C1 segment of cervical spinal cord (tissue), 14 donors: ENCODE results near the gene DYRK3.
A peak's percentile ranks its signal among the peaks of the same experiment; 100 is the strongest.
"Not testable (repeated sequence)": the region's sequence is repeated elsewhere in the genome, so short reads cannot be mapped to it uniquely, and the experiment has no call there.

Experiments
- DNase-seq, 14 donors: peaks; one replicate each; lab custom pipeline; 2025; lab: John Stamatoyannopoulos, UW

Gene DYRK3

GRCh38 chr1:206635080-206635977, at the start of gene DYRK3:
Gene DYRK3 (plus strand): TSS chr1:206635536. CDS start chr1:206635704, 168 bp downstream.
- DNase-seq = peak; percentile 33 to 92 (median 78)

GRCh38 chr1:206586501-206587445, 48.6 kb upstream of the DYRK3 start:
- no peak for DNase-seq

GRCh38 chr1:206587904-206588303, 47.4 kb upstream of the DYRK3 start:
- no peak for DNase-seq

- no peak for DNase-seq
Observed at GRCh38 chr1:206588492-206588891, 46.8 kb upstream of the DYRK3 start.

- no peak for DNase-seq
Observed at GRCh38 chr1:206589206-206589605, 46.1 kb upstream of the DYRK3 start.

- DNase-seq = no peak
Observed at GRCh38 chr1:206590025-206590758, 45.1 kb upstream of the DYRK3 start.

- no peak for DNase-seq
Observed at GRCh38 chr1:206591226-206591625, 44.1 kb upstream of the DYRK3 start.

GRCh38 chr1:206591696-206592095, 43.6 kb upstream of the DYRK3 start:
- DNase-seq = no peak

- peak in 1 of 14 donors; percentile 21 for DNase-seq
Observed at GRCh38 chr1:206593351-206593925, 41.9 kb upstream of the DYRK3 start.

GRCh38 chr1:206595581-206596318, 39.6 kb upstream of the DYRK3 start:
- no peak for DNase-seq

- no peak for DNase-seq
Observed at GRCh38 chr1:206596319-206596666, 39.0 kb upstream of the DYRK3 start.

- no peak for DNase-seq
Observed at GRCh38 chr1:206600527-206600926, 34.8 kb upstream of the DYRK3 start.

- DNase-seq = no peak
Observed at GRCh38 chr1:206604861-206605260, 30.5 kb upstream of the DYRK3 start.

GRCh38 chr1:206606867-206607266, 28.5 kb upstream of the DYRK3 start:
- no peak for DNase-seq

- DNase-seq = peak in 1 of 14 donors; percentile 11
Observed at GRCh38 chr1:206608108-206608698, 27.1 kb upstream of the DYRK3 start.

- no peak for DNase-seq
Observed at GRCh38 chr1:206609229-206609991, 25.9 kb upstream of the DYRK3 start.

- DNase-seq = peak; percentile 70 to 97 (median 92)
Observed at GRCh38 chr1:206612129-206612876, 23.0 kb upstream of the DYRK3 start, which contains the start of gene EIF2D. Gene EIF2D (minus strand): TSS chr1:206612465. CDS start chr1:206612342, 123 bp downstream.

GRCh38 chr1:206626396-206626795, 8.9 kb upstream of the DYRK3 start:
- DNase-seq = not testable (repeated sequence)
